Endodermal cell (in vitro differentiated cells): ENCODE measurements around the gene MECR. TPM values are rescaled to one million over a fixed set of nuclear protein-coding genes. Genes with fewer than 3 reads are reported as not detected.

Experiments
- DNase-seq: peaks from one replicate; pipeline ENCODE4 v3.0.0-alpha.2; 2017
- H3K27ac ChIP-seq: 2 replicates; pipeline ENCODE4 v1.5.1; 2013; ENCODE audit warnings: mild to moderate bottlenecking, low read depth, low read length, moderate library complexity
- H3K27me3 ChIP-seq: 2 replicates; pipeline ENCODE4 v1.6.1; 2013; ENCODE audit warnings: mild to moderate bottlenecking, low read length, moderate library complexity; ENCODE audit not compliant: insufficient read depth, control insufficient read depth, poor library complexity, severe bottlenecking
- H3K36me3 ChIP-seq: 2 replicates; pipeline ENCODE4 v1.7.0; 2013; ENCODE audit warnings: mild to moderate bottlenecking, low read length, moderate library complexity; ENCODE audit not compliant: control insufficient read depth, insufficient read depth
- H3K4me1 ChIP-seq: one replicate; pipeline ENCODE4 v1.7.0; 2013; ENCODE audit warnings: low read length; ENCODE audit not compliant: control insufficient read depth, insufficient read depth
- H3K4me3 ChIP-seq: 2 replicates; pipeline ENCODE4 v1.5.1; 2013; ENCODE audit warnings: mild to moderate bottlenecking, low read length, moderate library complexity
- H3K9ac ChIP-seq: 2 replicates; pipeline ENCODE4 v1.6.1; 2013; ENCODE audit warnings: mild to moderate bottlenecking, low read length, moderate library complexity; ENCODE audit not compliant: poor library complexity, severe bottlenecking; ENCODE audit errors: extremely low read depth
- H3K9me3 ChIP-seq: 2 replicates; pipeline ENCODE4 v1.6.1; 2013; ENCODE audit warnings: mild to moderate bottlenecking, low read length, moderate library complexity; ENCODE audit not compliant: control insufficient read depth
- H3K27ac Mint-ChIP-seq: 2 replicates; pipeline ENCODE4 v1.8.0; 2020; ENCODE audit warnings: mixed read lengths
- H3K27me3 Mint-ChIP-seq: 2 replicates; pipeline ENCODE4 v1.8.0; 2021; ENCODE audit warnings: mild to moderate bottlenecking, mixed read lengths; ENCODE audit not compliant: insufficient read depth
- H3K36me3 Mint-ChIP-seq: 2 replicates; pipeline ENCODE4 v1.8.0; 2020; ENCODE audit warnings: low read depth, mixed read lengths
- H3K4me1 Mint-ChIP-seq: 2 replicates; pipeline ENCODE4 v1.8.0; 2020; ENCODE audit warnings: mixed read lengths
- H3K4me3 Mint-ChIP-seq: 2 replicates; pipeline ENCODE4 v1.8.0; 2020; ENCODE audit warnings: mild to moderate bottlenecking, moderate library complexity, mixed read lengths
- H3K9me3 Mint-ChIP-seq: 2 replicates; pipeline ENCODE4 v1.8.0; 2020; ENCODE audit warnings: mild to moderate bottlenecking, mixed read lengths
- WGBS, 2 experiments: methylation state at CpG; one replicate each; pipeline versions ENCODE4 v1.1.5 to v1.1.7; 2013; ENCODE audit warnings: missing lambda C conversion rate in 2 of 2, mixed read lengths in 1 of 2; ENCODE audit not compliant: insufficient coverage in 1 of 2, insufficient read length in 1 of 2; 5-methylcytosine and 5-hydroxymethylcytosine counted together
- total RNA-seq, 2 donors: library from RNA; stranded (reverse); fragmentation: NEBNext Ultra II Directional in 1 of 2; extraction: Animal tissue kit (Norgen Biotek cat#: 25700) in 1 of 2; gene quantifications; 2 replicates in 1 of 2; 3 replicates in 1 of 2; pipeline ENCODE4 v1.2.1, GENCODE V29; 2021
- TF ChIP-seq, protein P1 (sequence below): fragments of 200-600 bp; sonication (generic); conservative IDR thresholded peaks from 2 replicates; pipeline ENCODE4 v1.5.0; 2021; ENCODE audit warnings: antibody characterized with exemption, mild to moderate bottlenecking

The MECR gene
- total RNA-seq, 2 donors from 2014 or later = 33.3 to 38.2 TPM

GRCh38 chr1:29267321-29268070 is 36.8 kb upstream of the MECR start:
- no peak overlapping the region for H3K9ac ChIP-seq
- TF ChIP-seq, protein P1, sequence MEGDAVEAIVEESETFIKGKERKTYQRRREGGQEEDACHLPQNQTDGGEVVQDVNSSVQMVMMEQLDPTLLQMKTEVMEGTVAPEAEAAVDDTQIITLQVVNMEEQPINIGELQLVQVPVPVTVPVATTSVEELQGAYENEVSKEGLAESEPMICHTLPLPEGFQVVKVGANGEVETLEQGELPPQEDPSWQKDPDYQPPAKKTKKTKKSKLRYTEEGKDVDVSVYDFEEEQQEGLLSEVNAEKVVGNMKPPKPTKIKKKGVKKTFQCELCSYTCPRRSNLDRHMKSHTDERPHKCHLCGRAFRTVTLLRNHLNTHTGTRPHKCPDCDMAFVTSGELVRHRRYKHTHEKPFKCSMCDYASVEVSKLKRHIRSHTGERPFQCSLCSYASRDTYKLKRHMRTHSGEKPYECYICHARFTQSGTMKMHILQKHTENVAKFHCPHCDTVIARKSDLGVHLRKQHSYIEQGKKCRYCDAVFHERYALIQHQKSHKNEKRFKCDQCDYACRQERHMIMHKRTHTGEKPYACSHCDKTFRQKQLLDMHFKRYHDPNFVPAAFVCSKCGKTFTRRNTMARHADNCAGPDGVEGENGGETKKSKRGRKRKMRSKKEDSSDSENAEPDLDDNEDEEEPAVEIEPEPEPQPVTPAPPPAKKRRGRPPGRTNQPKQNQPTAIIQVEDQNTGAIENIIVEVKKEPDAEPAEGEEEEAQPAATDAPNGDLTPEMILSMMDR = no peak
- Mint-ChIP-seq H3K9me3 (peaks cover 11% of the 10 kb centered on the region), H3K36me3 (peaks cover 22% of the 10 kb centered on the region), H3K27ac (no peak overlapping the region), H3K27me3 (no peaks in the 10 kb centered on the region), H3K4me1 (peaks cover 16% of the 10 kb centered on the region), H3K4me3 (no peak overlapping the region)
- WGBS, 2 experiments = 90 to 100% methylated on average over 5 to 9 of the region's 9 CpGs
- H3K4me1 ChIP-seq = peaks cover 4% of the 10 kb centered on the region
- no peaks in the 10 kb centered on the region for H3K9me3 ChIP-seq
- no peak for DNase-seq
- H3K27me3 ChIP-seq = no peaks in the 10 kb centered on the region
- no peak overlapping the region for H3K27ac ChIP-seq
- H3K4me3 ChIP-seq = no peak overlapping the region
- no peaks in the 10 kb centered on the region for H3K36me3 ChIP-seq

DNA sequence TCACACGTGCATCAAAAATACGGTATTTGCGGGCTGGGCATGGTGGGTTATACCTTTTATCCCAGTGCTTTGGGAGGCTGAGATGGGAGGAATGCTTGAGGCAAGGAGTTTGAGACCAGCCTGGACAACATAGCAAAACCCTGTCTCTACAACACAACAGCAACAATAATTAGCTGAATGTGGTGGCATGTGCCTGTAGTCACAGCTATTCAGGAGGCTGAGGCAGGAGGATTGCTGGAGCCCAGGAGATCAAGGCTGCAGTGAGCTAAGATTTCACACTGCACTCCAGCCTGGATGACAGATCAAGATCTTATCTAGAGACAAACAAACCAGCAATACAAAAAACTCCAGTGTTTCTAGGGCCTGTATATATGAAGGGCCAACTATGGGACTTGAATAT is 36.2 kb upstream of the MECR start:
- Mint-ChIP-seq H3K4me3 (no peak overlapping the region), H3K9me3 (peaks cover 11% of the 10 kb centered on the region), H3K36me3 (peaks cover 23% of the 10 kb centered on the region), H3K27ac (no peak overlapping the region), H3K27me3 (no peaks in the 10 kb centered on the region), H3K4me1 (peaks cover 10% of the 10 kb centered on the region)
- no peak overlapping the region for H3K4me3 ChIP-seq
- 60 to 94% methylated on average over 1 to 3 of the region's 3 CpGs for WGBS, 2 experiments
- TF ChIP-seq, protein P1 = no peak
- no peaks in the 10 kb centered on the region for H3K27me3 ChIP-seq
- no peaks in the 10 kb centered on the region for H3K9me3 ChIP-seq
- no peak overlapping the region for H3K27ac ChIP-seq
- no peaks in the 10 kb centered on the region for H3K36me3 ChIP-seq
- no peak for DNase-seq
- H3K4me1 ChIP-seq = no peaks in the 10 kb centered on the region
- H3K9ac ChIP-seq = no peak overlapping the region

- Histone ChIP-seq H3K4me1 (no peaks in the 10 kb centered on the region), H3K9ac (no peak overlapping the region), H3K27me3 (no peaks in the 10 kb centered on the region), H3K27ac (no peak overlapping the region), H3K9me3 (no peaks in the 10 kb centered on the region), H3K4me3 (no peak overlapping the region), H3K36me3 (peaks cover 5% of the 10 kb centered on the region)
- Mint-ChIP-seq H3K4me3 (no peak overlapping the region), H3K36me3 (peaks cover 25% of the 10 kb centered on the region), H3K27ac (no peak overlapping the region), H3K9me3 (peaks cover 11% of the 10 kb centered on the region), H3K4me1 (peaks cover 7% of the 10 kb centered on the region), H3K27me3 (peaks cover 18% of the 10 kb centered on the region)
- WGBS, 2 experiments = 88 to 100% methylated on average over 3 to 4 of the region's 4 CpGs
- DNase-seq = no peak
- TF ChIP-seq, protein P1 = no peak
Observed at GRCh38 chr1:29264773-29265389, 34.1 kb upstream of the MECR start.
